SK-N-SH (cell line): ENCODE data around the gene KLHDC7A. TPM values are rescaled to one million over a fixed set of nuclear protein-coding genes. Genes with fewer than 3 reads are reported as not detected.

Experiments used
- CTCF ChIA-PET: fragments of 300-600, 350-600 bp; formaldehyde crosslinking; extraction: SDS; loops from one replicate; lab custom pipeline; 2021; lab: Yijun Ruan, JAX
- POLR2A ChIA-PET: fragments of 350-600 bp; sonication (Branson Sonifier 250); formaldehyde crosslinking; extraction: SDS; loops from one replicate; lab custom pipeline; 2020; ENCODE audit warnings: antibody characterized with exemption, inconsistent platforms; lab: Yijun Ruan, JAX
- DNase-seq: peaks from one replicate; pipeline ENCODE4 v3.0.0; 2012
- H2AFZ ChIP-seq: fragments of 200-600 bp; sonication (generic); 2 replicates; pipeline ENCODE4 v1.8.1; 2016; ENCODE audit warnings: antibody characterized with exemption, mild to moderate bottlenecking, low read depth
- H3F3A ChIP-seq: fragments of 200-600 bp; sonication (generic); replicated peaks from 2 replicates; pipeline ENCODE3; 2016; ENCODE audit warnings: antibody characterized with exemption, mild to moderate bottlenecking; ENCODE audit not compliant: insufficient read depth
- H3K27ac ChIP-seq, 2 experiments: fragments of 200-500 bp in 1 of 2; fragments of 200-600 bp in 1 of 2; sonication (Bioruptor generic) in 1 of 2; sonication (generic), shearing (Covaris generic) in 1 of 2; 2 replicates each; pipeline versions ENCODE4 v1.5.1 to v1.6.1; 2014 to 2016; ENCODE audit warnings: low read depth in 2 of 2, inconsistent platforms in 1 of 2, low read length in 1 of 2, mild to moderate bottlenecking in 1 of 2, mixed read lengths in 1 of 2
- H3K27me3 ChIP-seq: fragments of 200-600 bp; sonication (generic), shearing (Covaris generic); 2 replicates; pipeline ENCODE4 v1.6.1; 2016; ENCODE audit warnings: mixed run types; ENCODE audit not compliant: insufficient read depth
- H3K36me3 ChIP-seq, 2 experiments: fragments of 200-500 bp in 1 of 2; fragments of 200-600 bp in 1 of 2; sonication (Bioruptor generic) in 1 of 2; sonication (generic) in 1 of 2; replicated peaks in 1 of 2; 2 replicates each; pipeline versions ENCODE3 to v1.5.1; 2014 to 2016; ENCODE audit warnings: low read length in 1 of 2, mild to moderate bottlenecking in 1 of 2; ENCODE audit not compliant: insufficient read depth in 2 of 2, control insufficient read depth in 1 of 2
- H3K4me1 ChIP-seq, 2 experiments: fragments of 200-500 bp in 1 of 2; fragments of 200-600 bp in 1 of 2; sonication (Bioruptor generic) in 1 of 2; sonication (generic), shearing (Covaris generic) in 1 of 2; 2 replicates each; pipeline versions ENCODE4 v1.5.1 to v1.6.1; 2014 to 2016; ENCODE audit warnings: low read depth in 1 of 2, low read length in 1 of 2, mixed run types in 1 of 2; ENCODE audit not compliant: insufficient read depth in 2 of 2, control insufficient read depth in 1 of 2
- H3K4me2 ChIP-seq: fragments of 200-600 bp; sonication (generic), shearing (Covaris generic); 2 replicates; pipeline ENCODE4 v1.6.1; 2017; ENCODE audit warnings: mixed run types
- H3K4me3 ChIP-seq, 2 experiments: fragments of 200-500 bp in 1 of 2; fragments of 200-600 bp in 1 of 2; sonication (Bioruptor generic) in 1 of 2; sonication (generic), shearing (Covaris generic) in 1 of 2; 2 replicates each; pipeline versions ENCODE4 v1.5.1 to v1.8.1; 2014 to 2016; ENCODE audit warnings: low read depth in 2 of 2, inconsistent platforms in 1 of 2, low read length in 1 of 2, mild to moderate bottlenecking in 1 of 2, mixed read lengths in 1 of 2, moderate library complexity in 1 of 2
- H3K79me2 ChIP-seq: fragments of 200-600 bp; sonication (generic); 2 replicates; pipeline ENCODE4 v1.8.1; 2017; ENCODE audit warnings: mild to moderate bottlenecking; ENCODE audit not compliant: insufficient read depth
- H3K9ac ChIP-seq: fragments of 200-600 bp; sonication (generic); 2 replicates; pipeline ENCODE4 v1.6.1; 2017; ENCODE audit warnings: mixed run types
- H3K9me2 ChIP-seq: fragments of 200-600 bp; sonication (generic); 2 replicates; pipeline ENCODE4 v1.6.1; 2017; ENCODE audit warnings: mixed run types
- H3K9me3 ChIP-seq: fragments of 200-600 bp; sonication (generic); 2 replicates; pipeline ENCODE4 v1.6.1; 2017; ENCODE audit warnings: mixed run types, mild to moderate bottlenecking, moderate library complexity
- H4K20me1 ChIP-seq: fragments of 200-600 bp; sonication (generic); 2 replicates; pipeline ENCODE4 v1.6.1; 2017; ENCODE audit warnings: mild to moderate bottlenecking, mixed run types; ENCODE audit not compliant: insufficient read depth
- CHD2 ChIP-seq: fragments of 150-350 bp; IDR thresholded peaks from 2 replicates; pipeline ENCODE4 v1.6.1; 2018; ENCODE audit warnings: low read length; ENCODE audit not compliant: partially characterized antibody
- ELF1 ChIP-seq: IDR thresholded peaks from 2 replicates; pipeline ENCODE4 v1.4.0; 2012
- GATA2 ChIP-seq: sonication (generic); formaldehyde crosslinking; IDR thresholded peaks from 2 replicates; pipeline ENCODE4 v1.5.0; 2020; ENCODE audit warnings: mild to moderate bottlenecking, missing genetic modification reagents
- IRF3 ChIP-seq: fragments of 150-350 bp; IDR thresholded peaks from 2 replicates; pipeline ENCODE4 v1.6.1; 2016; ENCODE audit warnings: mild to moderate bottlenecking, low read depth, low read length
- MEF2A ChIP-seq: IDR thresholded peaks from 2 replicates; pipeline ENCODE4 v1.4.0; 2012; ENCODE audit warnings: low read depth, borderline replicate concordance
- POLR2AphosphoS5 ChIP-seq: IDR thresholded peaks from 2 replicates; pipeline ENCODE4 v1.6.1; 2012; ENCODE audit warnings: low read depth, low read length
- RFX5 ChIP-seq: IDR thresholded peaks from 2 replicates; pipeline ENCODE4 v1.6.1; 2012; ENCODE audit warnings: mild to moderate bottlenecking, improper control_type of control experiment, low read length
- RXRA ChIP-seq: IDR thresholded peaks from 2 replicates; pipeline ENCODE4 v1.4.0; 2012; ENCODE audit warnings: low read depth, mild to moderate bottlenecking, borderline replicate concordance
- SMC3 ChIP-seq: IDR thresholded peaks from 2 replicates; pipeline ENCODE4 v1.6.1; 2012; ENCODE audit warnings: low read depth, low read length, improper control_type of control experiment
- TEAD4 ChIP-seq: IDR thresholded peaks from 2 replicates; pipeline ENCODE4 v1.4.0; 2012; ENCODE audit warnings: mild to moderate bottlenecking, borderline replicate concordance; ENCODE audit not compliant: insufficient read depth
- WGBS: methylation state at CpG from one replicate; pipeline ENCODE4 v1.1.6; 2017; ENCODE audit warnings: low lambda C conversion rate; 5-methylcytosine and 5-hydroxymethylcytosine counted together
- polyA plus RNA-seq, 3 experiments: library from polyadenylated mRNA; depleted of rRNA; stranded (reverse); fragments of >200 nt; gene quantifications; 2 replicates each; pipeline ENCODE4 v1.2.3, GENCODE V29; 2012
- TF ChIP-seq, protein P1 (sequence below): IDR thresholded peaks from 2 replicates; pipeline ENCODE4 v1.4.0; 2012; ENCODE audit warnings: low read depth, borderline replicate concordance
- TF ChIP-seq, protein P2 (sequence below): fragments of 150-350 bp; IDR thresholded peaks from 2 replicates; pipeline ENCODE4 v1.6.1; 2017; ENCODE audit warnings: antibody characterized with exemption, low read length, low read depth, borderline replicate concordance

Gene KLHDC7A
- polyA plus RNA-seq, 1 of the 3 experiments (the other 2 are of a cell fraction) = not detected

DNA sequence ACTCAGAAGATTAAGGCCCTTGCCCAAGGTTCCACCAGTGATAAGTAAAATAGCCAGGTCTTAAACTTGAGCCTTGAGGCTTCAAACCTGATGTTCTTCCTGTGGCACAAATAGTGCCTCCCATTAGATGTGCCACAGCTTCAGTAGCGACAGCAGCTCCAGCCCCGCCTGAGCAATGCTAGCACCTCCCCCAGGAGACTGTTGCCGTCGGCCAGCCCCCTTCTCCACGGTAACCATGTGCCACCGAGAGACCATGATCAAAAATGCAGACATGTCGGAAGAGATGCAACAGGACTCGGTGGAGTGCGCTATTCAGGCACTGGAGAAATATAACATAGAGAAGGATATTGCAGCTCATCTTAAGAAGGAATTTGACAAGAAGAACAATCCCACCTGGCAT lies 32.2 kb downstream of the KLHDC7A start:
- Histone ChIP-seq H3K36me3 (no peaks in the 10 kb centered on the region), H3K4me3 (no peak overlapping the region), H2AFZ (no peak overlapping the region), H3K27ac (no peak overlapping the region), H3K9me2 (no peaks in the 10 kb centered on the region), H4K20me1 (no peaks in the 10 kb centered on the region), H3K9me3 (peaks cover 12% of the 10 kb centered on the region), H3K9ac (no peak overlapping the region), H3K27me3 (no peaks in the 10 kb centered on the region), H3F3A (no peaks in the 10 kb centered on the region), H3K79me2 (no peaks in the 10 kb centered on the region), H3K4me2 (no peak overlapping the region), H3K4me1 (peaks cover 0 to 7% of the 10 kb centered on the region in 2 experiments; a peak in 1 of 4 replicates)
- TF ChIP-seq CHD2 = no peak
- no peak for TF ChIP-seq TEAD4
- CTCF ChIA-PET = interaction anchor here (1.2 to 3.3 kb wide), 4 partner anchors 68 to 590 kb away, joined by 4 to 12 read pairs (median 7); no protein-coding TSS in a partner anchor
- no peak for DNase-seq
- POLR2A ChIA-PET = no interaction called here
- 39% methylated on average over 9 of the region's 9 CpGs for WGBS

DNA sequence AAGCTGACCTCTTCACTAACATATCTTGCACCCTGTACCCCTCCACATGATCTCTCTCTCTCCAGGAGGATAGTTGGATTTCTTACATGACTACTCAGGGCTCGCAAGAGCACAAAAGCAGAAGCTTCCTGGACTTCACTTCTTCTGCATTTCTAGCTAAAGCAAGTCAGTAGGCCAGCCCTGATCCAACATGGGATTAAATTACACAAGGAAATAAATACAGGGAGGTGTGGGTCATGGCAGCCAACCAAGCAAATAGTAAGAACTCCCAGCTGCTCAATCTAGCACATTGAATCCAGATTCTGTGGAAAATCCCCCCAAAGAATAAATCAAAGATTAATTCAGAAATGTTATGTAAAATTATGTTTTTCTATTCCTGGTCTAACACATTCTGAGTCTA lies 33.3 kb downstream of the KLHDC7A start:
- POLR2A ChIA-PET = no interaction called here
- Histone ChIP-seq H3F3A (no peaks in the 10 kb centered on the region), H3K9me2 (no peaks in the 10 kb centered on the region), H3K4me3 (no peak overlapping the region), H3K4me1 (peaks cover 0 to 7% of the 10 kb centered on the region in 2 experiments; a peak in 1 of 4 replicates), H3K9ac (no peak overlapping the region), H3K27me3 (no peaks in the 10 kb centered on the region), H3K4me2 (no peak overlapping the region), H3K36me3 (no peaks in the 10 kb centered on the region), H4K20me1 (no peaks in the 10 kb centered on the region), H3K9me3 (peaks cover 12% of the 10 kb centered on the region; the same call in 1 of the 2 replicates), H3K79me2 (no peaks in the 10 kb centered on the region), H2AFZ (no peak overlapping the region), H3K27ac (no peak overlapping the region)
- CTCF ChIA-PET = interaction anchor here (1.2 to 3.3 kb wide), 5 partner anchors 11 to 591 kb away, joined by 3 to 12 read pairs (median 6); no protein-coding TSS in a partner anchor
- TF ChIP-seq MEF2A (no peak), RFX5 (no peak), POLR2AphosphoS5 (no peak), RXRA (no peak), IRF3 (no peak), ELF1 (no peak), GATA2 (CRISPR knock-in tag) (no peak), TEAD4 (no peak), SMC3 (no peak)
- TF ChIP-seq, protein P1, sequence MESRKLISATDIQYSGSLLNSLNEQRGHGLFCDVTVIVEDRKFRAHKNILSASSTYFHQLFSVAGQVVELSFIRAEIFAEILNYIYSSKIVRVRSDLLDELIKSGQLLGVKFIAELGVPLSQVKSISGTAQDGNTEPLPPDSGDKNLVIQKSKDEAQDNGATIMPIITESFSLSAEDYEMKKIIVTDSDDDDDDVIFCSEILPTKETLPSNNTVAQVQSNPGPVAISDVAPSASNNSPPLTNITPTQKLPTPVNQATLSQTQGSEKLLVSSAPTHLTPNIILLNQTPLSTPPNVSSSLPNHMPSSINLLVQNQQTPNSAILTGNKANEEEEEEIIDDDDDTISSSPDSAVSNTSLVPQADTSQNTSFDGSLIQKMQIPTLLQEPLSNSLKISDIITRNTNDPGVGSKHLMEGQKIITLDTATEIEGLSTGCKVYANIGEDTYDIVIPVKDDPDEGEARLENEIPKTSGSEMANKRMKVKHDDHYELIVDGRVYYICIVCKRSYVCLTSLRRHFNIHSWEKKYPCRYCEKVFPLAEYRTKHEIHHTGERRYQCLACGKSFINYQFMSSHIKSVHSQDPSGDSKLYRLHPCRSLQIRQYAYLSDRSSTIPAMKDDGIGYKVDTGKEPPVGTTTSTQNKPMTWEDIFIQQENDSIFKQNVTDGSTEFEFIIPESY = no peak
- TF ChIP-seq, protein P2, sequence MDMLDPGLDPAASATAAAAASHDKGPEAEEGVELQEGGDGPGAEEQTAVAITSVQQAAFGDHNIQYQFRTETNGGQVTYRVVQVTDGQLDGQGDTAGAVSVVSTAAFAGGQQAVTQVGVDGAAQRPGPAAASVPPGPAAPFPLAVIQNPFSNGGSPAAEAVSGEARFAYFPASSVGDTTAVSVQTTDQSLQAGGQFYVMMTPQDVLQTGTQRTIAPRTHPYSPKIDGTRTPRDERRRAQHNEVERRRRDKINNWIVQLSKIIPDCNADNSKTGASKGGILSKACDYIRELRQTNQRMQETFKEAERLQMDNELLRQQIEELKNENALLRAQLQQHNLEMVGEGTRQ = no peak
- WGBS = 31% methylated on average over 1 of the region's 1 CpG
- no peak for DNase-seq
